Stimulated activated CD8-positive, alpha-beta memory T cell treated with anti-CD3 and anti-CD28 coated beads, Interleukin-12 subunit alpha, Interleukin-12 subunit beta, amount 100 ng/mL, for 24 hours (primary cell): Measurements from ENCODE around the gene SIN3A.
"Not testable (repeated sequence)": the region's sequence is repeated elsewhere in the genome, so short reads cannot be mapped to it uniquely, and the experiment has no call there.

Source experiments
- DNase-seq: peaks from one replicate; pipeline ENCODE4 v3.0.0-alpha.2; 2020; ENCODE audit errors: extremely low read depth

Gene SIN3A

DNA sequence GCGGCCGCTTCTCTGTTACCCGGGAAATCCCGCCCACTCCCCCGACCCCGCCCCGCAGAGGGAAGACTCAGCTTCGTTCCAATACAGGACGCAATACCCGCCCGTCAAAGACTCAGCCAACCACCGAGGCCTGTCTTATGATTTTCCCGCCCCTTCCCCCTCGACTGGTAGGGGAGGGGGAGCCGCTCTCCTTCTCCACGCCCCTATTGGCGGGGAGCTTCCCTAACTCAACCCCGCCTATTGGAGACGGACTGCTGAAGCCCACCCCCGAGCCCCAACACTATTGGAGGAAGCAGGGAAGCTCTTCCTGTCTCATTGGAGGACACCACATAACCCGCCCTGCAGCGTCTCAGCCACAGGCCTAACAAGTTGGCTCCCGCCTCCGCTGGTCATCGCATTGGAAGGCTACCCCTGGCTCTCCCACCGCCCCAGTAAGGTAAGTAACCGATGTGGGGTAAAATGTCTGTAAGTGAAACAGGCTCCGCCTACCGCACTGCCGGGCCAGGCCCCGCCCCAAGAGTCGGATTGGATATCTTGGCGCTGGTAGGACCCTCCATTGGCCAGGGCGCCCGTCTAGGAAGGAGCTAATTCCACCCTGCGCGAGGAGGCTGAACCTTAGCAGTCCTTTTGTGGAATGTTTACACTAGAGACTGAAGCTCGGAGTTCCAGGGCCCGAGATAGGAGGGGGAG, at the start of gene SIN3A:
SIN3A (minus strand) TSS at position 17 of the 690 bp plus-strand sequence. CDS start 21,315 bp downstream, outside the sequence.
- DNase-seq = peak; percentile 99

DNA sequence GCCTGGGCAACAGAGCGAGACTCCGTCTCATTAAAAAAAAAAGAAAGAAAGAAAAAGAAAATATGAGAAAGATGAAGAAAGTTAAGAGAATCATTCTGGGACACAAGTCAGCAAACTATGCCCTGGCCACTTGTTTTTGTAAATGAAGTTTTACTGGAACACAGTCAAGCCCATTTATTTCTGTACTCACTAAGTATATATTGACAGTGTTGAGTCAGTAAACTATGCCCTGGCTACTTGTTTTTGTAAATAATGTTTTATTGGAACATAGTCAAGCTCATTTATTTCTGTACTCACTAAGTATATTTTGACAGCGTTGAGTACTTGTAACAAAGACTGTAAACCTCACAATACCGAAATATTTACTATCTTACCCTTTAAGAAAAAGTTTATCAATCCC, 42.2 kb upstream of the SIN3A start:
- DNase-seq = no peak

DNA sequence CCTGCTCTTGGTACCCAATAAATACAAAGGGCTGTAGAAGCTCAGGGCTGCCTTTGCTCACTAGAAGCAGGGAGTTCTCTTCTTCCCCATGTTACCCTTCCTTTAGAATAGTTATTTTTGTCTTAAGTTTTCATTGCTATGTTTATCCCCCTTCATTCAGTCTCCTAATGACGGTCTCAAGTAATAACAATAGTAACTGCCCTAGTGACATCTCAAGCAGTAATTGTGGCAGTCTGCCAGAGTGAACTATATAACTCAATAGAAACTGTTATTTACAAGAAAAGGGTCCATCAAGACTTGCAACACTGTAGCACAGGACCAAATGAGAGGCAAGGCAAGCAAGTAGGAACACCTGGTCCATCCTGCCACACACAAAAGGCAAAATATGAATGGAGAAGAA, 32.5 kb upstream of the SIN3A start:
- no peak for DNase-seq

DNA sequence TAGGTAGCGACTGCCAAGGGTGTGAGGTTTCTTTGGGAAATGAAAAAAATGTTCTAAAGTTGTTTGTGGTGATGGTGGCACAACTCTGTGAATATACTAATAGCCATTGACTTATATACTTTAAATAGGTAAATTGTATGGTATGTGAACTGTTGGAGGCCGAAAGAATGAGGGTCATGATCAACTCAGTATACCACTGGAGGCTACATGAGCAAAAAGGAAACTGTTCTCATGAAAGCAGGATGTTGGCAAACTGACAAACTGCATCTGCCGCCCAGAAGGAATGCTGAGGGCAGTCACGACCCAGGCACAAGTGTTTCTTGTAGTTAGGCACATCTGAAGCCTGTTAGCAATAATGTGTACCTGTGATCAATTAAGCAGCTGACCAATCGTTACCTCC, 32.1 kb upstream of the SIN3A start:
- DNase-seq = not testable (repeated sequence)

DNA sequence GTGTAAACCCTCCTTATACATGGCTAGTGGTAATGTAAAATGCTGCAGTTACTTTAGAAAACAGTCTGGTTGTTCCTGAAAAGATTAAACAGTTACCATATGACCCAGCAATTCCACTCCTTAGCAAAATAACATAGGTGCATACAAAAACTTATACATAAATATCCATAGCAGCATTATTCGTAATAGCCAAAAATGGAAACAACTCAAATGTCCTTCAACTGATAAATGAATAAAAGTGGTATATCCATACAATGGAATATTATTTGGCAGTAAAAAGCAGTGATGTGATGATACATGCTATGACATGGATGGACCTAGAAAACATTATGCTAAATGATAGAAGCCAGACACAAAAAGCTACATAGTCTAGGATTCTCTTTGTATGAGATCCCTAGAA, 31.6 kb upstream of the SIN3A start:
- no peak for DNase-seq

DNA sequence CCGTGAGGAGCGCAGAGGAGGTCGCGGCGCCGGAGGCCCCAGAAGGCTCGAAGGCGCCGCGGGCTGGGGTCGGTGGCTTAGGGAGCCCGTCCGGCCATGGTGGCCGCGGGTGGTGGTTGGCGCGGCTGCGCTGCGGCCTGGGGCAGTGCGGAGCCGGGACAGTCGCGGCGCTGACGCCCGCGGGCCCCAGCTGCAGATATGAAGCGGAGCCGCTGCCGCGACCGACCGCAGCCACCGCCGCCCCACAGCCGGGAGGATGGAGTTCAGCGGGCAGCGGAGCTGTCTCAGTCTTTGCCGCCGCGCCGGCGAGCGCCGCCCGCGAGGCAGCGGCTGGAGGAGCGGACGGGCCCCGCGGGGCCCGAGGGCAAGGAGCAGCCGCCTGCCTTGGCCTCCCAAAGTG, 29.0 kb upstream of the SIN3A start:
- DNase-seq = not testable (repeated sequence)

DNA sequence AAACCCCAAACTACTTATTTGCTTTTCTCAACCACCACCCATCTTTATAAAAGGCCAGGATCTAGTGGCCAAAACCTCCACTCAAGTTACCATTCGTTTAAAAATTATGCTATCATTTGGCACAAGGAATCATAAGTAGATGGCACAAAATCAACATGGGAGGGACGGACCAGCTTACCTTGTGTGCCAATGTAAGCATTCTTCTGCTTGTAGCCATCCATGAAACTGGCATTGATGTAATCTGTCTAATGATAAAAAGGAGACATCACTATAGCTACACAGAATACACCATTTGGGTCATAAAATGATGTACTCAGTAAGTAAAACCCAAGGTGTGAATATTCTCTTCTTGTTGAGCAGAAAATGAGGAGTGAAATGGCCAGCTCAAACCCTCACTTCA, 28.2 kb upstream of the SIN3A start:
- DNase-seq = no peak

DNA sequence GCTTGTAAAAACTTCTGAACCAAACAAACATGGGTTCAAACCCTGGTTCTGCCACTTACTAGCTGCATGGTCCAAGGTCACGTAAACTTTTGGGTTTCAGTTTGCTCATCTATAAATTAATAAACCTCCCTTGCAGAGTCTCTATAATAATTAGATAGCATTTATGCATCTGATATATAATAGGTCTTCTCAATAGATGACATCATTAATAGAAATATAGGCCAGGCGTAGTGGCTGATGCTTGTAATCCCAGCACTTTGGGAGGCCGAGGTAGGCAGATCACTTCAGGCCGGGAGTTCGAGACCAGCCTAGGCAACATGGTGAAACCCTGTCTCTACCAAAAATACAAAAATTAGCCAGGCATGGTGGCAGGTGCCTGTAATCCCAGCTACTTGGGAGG, 25.6 kb upstream of the SIN3A start:
- DNase-seq = not testable (repeated sequence)

DNA sequence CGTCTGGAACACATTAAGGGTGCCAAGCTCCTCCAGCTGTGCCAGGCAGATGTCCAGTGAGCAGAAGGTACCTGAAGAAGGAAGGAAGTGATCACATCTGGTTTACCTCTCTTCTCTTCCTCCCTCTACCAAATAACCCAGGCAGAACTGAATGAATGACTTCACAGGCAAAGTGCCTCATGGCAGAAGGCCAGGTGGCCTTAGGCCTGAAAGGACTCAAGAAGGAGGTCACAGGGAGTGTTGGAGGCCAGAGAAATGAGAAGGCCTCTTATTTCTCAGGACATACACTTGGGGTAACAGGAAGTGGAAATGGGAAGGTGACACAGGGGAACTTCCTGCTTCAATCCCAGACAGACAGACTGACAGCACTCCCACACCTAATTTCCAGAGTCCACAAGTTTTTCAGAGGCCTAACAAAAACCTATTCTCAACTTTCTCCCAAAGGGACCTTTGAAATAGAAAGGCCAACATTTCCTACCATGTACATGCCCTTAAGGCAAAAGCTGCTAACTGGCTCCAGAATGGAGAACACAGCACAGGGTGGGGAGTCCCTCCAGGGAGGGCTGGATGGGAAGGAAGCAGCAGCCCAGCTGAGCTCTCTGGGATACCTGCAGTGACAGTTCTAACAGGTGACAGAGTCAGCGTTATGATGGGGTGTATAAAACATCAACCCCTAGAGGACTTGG, 17.6 kb upstream of the SIN3A start:
- DNase-seq = no peak

DNA sequence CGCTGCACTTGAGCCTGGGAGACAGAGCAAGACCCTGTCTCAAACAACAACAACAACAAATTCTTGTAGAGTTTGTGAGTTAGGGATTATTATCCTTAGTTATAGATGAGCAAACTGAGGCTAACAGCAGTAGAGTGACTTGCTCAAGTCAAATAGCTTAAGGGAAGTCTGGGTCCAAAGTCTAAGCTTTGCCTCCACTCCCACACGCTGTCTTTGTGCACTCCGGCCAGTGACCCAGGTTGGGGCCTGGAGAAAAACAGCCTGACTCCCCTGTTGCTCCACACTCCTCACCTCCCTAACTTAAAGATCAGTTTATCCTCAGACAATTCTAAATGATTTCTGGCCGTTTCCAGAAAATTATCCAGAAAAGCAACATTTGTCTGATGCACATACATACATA, 9.2 kb upstream of the SIN3A start:
- DNase-seq = no peak

DNA sequence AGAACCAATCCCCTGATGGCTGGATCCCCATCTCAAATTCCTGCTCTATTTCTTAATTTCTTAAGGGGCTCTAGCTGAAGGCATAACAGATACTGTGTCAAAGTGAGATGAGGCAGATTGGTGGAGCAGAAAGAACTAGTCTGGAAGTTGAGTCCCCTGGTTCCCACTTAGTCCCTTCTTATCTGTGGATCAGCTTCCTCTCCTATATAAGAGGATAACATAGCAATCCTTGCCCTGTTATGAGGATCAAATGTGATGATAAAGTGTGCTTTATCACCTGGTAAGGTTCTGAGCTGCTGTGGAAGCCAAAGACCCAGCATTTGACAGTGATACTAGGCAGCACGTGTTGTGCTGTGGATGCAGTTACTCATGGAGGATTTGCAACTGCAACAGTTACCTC, 8.1 kb upstream of the SIN3A start:
- DNase-seq = no peak

DNA sequence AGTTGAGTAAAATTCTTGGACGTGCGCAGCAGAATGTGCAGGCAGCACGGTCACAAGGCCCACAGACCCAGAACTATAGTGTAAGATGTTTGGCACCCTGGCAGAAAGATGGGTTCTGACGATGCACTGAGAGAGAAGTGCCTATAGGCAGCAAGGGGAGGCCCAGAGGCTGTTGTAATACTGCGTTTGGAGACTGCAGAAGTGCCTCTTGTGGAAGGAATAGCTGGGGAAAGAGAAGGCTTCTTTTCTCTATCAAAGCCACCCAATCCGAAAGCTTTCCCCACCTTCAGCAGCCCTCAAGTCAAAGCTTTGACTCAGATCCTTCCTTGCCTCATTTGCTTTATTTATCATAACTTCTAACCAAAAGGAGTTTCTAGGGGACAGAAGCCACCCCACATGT, 5.2 kb upstream of the SIN3A start:
- no peak for DNase-seq

DNA sequence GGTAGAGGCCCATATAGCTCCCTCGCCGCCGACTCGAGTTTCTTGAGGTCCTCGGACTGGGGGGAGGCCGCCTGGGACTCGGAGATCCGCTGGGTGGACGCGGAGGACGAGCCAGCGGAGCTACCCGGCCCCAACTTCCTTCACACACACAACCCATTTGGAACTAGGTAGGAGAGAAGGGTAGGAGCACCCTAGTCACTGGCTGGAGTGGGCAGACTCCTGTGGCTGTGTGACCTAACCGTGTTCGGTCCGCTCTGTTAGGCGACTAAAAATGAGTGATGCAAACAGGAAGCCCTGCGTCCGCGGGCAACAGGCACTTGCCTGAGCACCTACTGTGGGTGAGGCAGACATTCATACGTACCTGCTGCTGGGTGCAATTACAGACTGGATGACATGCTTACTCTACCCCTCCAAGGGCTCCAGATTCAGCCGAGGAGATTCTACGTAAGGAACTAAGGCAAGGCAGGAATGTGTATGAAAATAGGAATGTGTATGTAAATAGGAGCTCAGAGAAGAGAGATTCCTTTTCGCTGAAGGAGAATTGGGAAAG, 4.6 kb upstream of the SIN3A start:
- peak; percentile 15 for DNase-seq

DNA sequence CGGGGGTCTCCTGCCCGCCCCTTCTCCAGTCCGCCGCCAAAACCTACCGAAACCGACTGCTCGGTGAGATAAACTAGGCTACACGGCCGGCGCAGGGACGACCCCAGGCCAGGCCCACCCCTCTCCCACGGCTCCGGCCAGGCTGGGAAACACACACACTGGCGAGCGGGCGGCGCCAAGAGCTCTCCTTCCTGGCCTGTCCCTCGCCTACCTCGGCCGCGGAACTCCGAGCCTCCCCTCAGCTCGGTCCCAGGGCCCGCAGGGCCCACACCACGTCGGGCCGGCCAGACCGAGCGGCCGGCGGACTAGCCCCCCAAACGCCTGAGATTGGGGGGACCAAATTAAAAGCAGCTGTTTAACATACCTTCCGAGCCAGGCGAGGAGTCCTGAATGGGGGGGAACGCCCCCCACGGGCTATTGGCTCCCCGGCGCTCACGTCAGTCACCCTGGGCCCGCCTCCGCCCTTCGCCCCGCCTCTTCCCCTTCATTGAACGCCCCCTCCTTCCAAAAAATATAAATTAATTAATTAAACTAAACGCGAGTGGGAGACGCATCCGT, 4.0 kb upstream of the SIN3A start:
- DNase-seq = peak; percentile 80

DNA sequence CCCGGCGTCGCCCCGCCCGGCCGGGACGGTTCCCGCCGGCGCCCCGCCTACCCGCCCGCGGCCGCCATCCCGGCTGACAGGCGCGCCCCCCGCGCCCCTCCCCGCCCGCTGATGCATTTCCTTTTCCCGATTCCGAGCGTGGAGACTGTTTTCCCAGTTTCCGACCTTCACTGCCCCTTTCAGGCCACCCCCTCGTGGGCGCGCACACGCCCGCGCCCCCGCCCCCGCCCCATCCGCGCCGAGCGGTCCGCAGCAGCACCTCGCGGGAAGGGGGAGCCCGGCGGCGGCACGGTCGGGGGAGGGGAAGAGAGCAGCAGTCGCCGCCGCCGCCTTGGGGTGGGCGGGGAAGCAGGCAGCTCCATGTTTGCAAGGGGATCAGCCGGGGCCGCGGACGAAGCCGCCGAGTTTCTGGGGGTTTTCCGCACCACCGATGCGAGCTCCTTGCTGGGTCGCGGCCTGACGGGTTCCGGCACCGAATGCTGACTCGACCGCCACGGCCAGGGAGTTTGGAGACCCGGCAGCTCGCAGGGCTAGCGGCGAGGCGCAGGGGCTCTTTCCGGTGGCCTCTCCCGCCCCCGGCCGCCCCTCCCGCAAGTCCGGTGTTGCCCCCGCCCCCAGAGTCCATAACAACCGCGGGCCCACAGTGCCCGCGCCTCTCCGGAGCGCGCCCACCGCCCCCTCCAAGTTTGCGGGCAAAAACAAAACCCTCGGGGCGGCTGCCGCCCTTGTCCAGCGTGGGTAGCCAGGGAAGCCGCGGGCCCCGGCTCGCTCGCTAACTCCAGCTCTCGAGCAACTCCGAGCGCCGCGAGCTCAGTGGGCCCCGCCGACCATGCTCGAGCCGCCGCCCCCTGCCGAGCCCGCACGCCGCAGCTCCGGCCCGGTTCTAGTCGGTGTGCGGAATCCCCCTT, 3.2 kb upstream of the SIN3A start:
- DNase-seq = peak; percentile 60

DNA sequence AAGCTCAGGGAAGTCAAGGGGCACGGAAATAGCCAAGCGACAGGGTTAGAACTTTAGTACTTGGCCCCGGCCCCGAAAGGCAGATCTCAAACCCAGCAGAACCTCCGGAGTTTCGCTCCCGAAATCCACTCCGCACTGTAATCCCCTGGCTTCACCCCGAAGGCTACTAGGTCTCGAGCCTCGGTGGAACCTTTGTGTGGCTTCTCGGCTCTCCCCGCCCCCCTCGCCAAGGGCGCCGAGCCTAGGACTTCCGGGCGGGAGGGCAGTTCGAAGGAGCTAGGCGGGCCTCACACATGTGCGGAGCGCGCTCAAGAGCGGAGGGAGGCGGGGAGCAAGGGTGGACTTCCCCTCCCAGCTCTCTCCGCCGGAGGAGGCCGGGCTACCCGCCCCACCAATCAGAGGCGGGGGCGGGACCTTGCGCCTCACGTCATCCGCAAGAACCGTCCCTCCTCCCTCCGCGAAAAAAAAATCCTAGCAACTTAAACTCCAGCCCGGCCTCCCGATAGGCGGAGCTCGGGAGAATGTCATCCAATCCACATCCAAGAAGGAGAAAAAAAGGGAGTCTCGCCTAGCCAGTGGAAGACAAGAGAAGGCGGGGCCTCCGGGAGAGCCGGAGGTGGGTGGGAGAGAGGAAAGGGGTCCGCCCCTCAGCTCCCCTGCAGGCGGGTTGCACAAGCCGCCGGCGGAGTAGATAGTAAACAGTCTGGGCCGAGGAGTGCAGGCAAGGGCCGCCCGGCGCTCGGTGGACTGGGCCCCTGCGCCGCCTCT, 2.4 kb upstream of the SIN3A start:
- peak; percentile 93 for DNase-seq

DNA sequence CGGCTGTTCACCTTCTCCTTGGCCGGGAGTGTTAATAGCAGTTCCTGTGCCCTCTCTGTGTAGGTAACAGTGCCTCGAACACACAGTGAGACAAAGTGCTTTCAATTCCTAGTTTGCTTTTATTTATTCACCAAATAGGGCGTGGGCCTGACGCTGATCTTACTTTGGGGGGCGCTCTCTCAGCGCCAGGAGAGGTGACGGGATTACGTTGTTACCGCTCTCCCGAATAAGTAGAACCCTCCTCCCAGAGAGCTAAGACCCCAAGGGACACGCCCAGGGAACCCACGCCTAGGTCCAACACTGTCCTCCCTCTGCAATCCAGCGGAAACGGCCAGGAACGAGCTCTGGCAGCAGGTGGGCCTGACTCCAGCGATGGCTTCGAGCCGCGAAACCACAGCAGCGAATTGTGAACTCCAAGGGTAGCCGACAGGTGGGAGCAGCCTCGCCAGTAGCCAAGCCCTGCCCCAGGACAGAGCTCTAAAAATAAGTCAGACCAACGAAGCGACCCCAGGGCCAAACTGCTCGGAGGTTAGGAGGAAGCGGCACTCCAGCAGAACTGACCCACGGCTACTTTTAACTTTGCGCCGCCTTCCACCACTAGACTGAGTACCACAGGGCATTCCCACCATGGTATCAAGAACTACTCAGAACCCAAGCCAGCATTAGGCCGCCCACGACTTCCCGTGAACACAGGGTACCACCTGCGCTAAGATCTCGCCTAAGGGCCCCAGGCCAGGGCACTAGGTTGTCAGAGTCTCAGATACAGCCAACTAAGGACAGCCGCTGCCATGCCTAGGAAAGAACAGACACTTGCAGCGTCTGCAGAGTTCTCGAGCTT, 1.6 kb upstream of the SIN3A start:
- peak; percentile 43 for DNase-seq

DNA sequence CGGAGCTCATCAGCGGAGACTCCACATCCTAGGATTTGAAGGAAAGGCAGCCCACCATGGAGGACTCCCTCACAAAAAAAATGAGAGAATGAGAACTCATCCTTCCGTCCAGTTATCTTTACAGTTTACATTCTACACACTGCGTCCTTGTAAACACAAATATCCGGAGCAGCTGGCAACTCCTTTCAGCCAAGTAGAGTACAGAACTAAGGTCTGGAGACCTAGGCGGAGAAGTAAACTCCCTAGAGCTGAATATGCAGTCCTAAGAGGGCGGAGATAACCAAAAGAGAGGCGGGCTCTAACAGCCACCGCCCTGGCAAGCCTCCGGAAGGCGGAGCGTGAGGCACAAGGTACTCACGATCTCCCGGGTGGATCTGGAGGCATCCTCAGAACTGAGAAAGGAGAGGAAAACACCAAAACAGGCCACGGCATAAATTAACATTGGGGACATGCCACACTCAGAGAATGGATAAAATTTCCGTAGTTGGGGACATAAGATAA, 924 bp upstream of the SIN3A start:
- peak; percentile 35 for DNase-seq

DNA sequence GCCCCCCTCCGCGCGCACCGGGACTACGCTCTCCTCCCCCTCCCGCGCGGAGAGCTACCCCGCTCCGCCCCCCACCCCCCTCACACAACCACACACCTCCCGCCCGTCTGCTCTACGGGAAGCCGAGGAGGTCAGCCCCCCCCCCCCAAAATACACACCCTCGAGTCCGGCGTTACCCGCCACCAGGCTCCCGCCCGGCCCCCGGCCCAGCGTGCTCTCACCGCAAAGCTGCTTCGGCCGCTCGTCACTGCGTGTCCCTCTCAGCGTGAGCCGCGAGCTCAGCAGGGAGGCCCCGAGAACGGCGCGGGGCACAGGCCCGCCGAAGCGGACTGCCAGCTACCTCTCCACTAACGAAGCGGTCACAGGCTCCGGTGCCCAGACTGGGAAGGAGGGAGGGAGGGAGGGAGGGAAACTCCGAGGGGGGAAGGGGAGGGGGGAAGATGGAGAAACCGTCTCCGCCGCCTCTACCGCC, 252 bp downstream of the SIN3A start:
- DNase-seq = no peak
